Measurements from ENCODE around the gene TIGD7.

GRCh38 chr16:3282730-3283542, 22.3 kb downstream of the TIGD7 start, which contains the start of gene ZNF263:
- peak in 2 of 3 donors; percentile 4 to 36 for TF ChIP-seq POLR2A (IDR thresholded peaks at IDR 0.05)
- peak in 4 of 11 experiments; percentile 9 to 19 (median 14) for TF ChIP-seq CTCF (IDR thresholded peaks at IDR 0.05 in 8 of 11, conservative IDR thresholded peaks at IDR 0.05 in 3 of 11)
- peak; percentile 89 to 93 (median 91) for TF ChIP-seq POLR2AphosphoS5 (IDR thresholded peaks at IDR 0.05)

Measured in spleen (tissue), 7 donors.